ENCODE measurements around the gene TGFB1.
"Not testable (repeated sequence)": the region's sequence is repeated elsewhere in the genome, so short reads cannot be mapped to it uniquely, and the experiment has no call there.

The TGFB1 gene

GRCh38 chr19:41353466-41354342, at the start of gene TGFB1:
TGFB1 (minus strand) TSS chr19:41353922; CDS start chr19:41353044, 878 bp downstream.
- DNase-seq (ENCODE audit: low read depth): no peak

- no peak for DNase-seq (ENCODE audit: low read depth)
These were observed 48.3 kb upstream of the TGFB1 start for GRCh38 chr19:41402010-41402409.

DNA sequence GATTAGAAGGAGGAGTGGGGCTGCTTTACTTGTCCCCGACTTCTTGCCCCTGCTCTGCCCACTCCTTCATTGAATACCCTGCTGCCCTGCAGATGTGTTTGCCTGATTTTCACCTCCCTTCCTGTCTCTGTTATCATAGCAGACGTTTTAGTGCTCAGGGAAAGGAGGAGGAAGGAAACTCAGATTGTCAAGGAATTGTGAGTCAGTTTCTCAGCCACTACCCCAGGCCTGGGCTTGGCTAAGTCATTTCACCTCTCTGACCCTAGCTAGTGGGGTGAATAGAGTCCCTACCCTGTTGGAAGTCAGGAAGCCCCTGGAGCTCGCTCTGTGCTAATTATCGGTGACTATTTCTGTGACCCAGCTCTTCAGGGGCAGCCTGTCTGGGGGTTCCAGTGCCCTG, 47.8 kb upstream of the TGFB1 start:
- no peak for DNase-seq (ENCODE audit: low read depth)

- DNase-seq (ENCODE audit: low read depth): no peak
These were observed 45.8 kb upstream of the TGFB1 start for GRCh38 chr19:41399525-41399924.

DNA sequence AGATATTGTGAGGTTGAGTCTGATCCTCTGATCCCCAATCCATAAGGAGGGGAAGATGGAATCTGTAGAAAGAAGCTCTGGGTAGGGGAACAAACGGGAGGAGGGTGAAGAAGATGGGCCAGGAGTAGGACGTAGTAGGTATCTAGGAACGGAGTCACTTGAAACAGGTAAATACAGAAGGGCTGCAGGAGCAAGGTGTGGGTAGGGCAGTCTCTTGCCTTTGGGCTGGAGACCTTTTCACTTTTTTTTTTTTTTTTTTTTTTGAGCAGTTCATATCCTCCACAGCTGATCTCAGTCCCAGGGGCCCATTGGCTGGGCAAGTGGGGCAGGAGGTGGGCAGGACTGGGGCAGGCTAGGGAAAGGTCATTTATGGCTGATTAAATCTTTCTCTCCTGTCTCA, 45.4 kb upstream of the TGFB1 start:
- no peak for DNase-seq (ENCODE audit: low read depth)

GRCh38 chr19:41398598-41398997, 44.9 kb upstream of the TGFB1 start:
- DNase-seq (ENCODE audit: low read depth): no peak

GRCh38 chr19:41398050-41398418, 44.3 kb upstream of the TGFB1 start:
- no peak for DNase-seq (ENCODE audit: low read depth)

- DNase-seq (ENCODE audit: low read depth): peak; percentile 98
These were observed 43.6 kb upstream of the TGFB1 start, which contains the start of the genes BCKDHA and EXOSC5 for GRCh38 chr19:41397086-41398049. BCKDHA (plus strand) TSS chr19:41397818; CDS start chr19:41397828, 10 bp downstream. EXOSC5 (minus strand) TSS chr19:41397359; CDS start chr19:41397328, 31 bp downstream.

- DNase-seq (ENCODE audit: low read depth): no peak
These were observed 41.6 kb upstream of the TGFB1 start for GRCh38 chr19:41395355-41395754.

DNA sequence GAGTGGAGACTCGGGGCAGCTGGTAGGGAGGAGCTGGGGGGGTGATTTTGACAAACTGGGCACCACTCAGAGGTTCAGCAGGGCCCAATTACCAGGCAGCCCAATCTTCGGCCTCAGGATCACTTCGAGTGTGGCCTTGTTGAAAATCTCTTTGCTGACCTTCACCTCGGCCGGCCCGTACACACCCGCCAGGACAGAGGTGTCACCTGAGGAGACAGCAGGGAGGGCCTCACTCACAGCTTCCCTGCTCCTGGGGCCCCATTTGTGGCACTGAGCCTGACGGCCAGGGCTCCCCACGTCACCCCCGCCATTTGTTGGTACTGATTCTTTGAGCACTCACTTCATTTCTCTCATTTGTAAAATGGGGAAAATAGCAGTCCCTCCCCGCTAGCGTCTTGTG, 39.1 kb upstream of the TGFB1 start:
- DNase-seq (ENCODE audit: low read depth): no peak

DNA sequence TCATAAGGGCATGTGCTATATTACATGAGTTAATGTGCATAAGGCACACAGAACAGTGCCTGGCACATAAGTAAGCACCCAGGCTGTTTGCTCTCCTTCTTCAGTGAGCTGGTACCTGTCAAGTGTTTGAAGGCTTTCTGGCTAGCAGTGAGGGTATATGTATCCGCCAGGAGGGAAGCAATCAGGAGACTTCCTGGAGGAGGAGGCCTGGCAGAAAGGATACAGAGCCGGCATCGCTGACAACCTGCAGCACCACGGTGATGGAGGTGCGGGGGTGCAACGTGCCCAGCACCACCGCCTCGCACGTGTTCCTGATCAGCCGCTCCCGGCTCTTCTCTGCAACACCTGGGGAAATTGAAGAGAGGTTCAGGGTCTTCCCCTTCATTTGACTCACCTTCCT, 37.9 kb upstream of the TGFB1 start:
- DNase-seq (ENCODE audit: low read depth): no peak

GRCh38 chr19:41386442-41386841, 32.7 kb upstream of the TGFB1 start:
- no peak for DNase-seq (ENCODE audit: low read depth)

DNA sequence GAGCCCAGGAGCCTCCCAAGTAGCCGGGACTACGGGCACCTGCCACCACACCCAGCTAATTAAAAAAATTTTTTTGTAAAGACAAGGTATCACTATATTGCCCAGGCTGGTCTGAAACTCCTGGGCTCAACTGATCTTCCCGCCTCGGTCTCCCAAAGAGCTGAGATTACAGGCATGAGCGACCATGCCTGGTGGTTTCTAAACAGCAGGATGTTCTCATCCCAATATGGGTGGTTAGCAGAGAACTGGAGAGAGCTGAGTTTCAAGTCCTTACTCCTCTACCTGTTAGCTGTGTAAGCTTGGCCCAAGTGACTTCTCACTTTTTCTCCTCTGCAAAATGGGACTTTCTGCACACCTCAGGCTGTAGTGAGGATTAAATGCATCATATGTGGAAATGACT, 30.6 kb upstream of the TGFB1 start:
- DNase-seq (ENCODE audit: low read depth): no peak

DNA sequence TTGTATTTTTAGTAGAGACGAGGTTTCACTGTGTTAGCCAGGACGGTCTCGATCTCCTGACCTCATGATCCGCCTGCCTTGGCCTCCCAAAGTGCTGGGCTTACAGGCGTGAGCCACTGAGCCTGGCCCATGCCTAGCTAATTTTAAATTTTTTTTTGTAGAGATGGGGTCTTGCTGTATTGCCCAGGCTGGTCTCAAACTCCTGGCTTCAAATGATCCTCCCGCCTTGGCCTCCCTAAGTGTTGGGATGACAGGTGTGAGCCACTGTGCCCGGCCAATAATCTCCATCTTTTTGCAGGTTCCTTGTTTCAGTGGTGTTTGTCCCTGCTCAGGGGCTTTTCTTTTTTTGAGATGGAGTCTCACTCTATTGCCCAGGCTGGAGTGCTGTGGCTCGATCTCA, 27.8 kb upstream of the TGFB1 start:
- DNase-seq (ENCODE audit: low read depth): not testable (repeated sequence)

GRCh38 chr19:41377977-41378709, 24.4 kb upstream of the TGFB1 start:
- DNase-seq (ENCODE audit: low read depth): no peak

DNA sequence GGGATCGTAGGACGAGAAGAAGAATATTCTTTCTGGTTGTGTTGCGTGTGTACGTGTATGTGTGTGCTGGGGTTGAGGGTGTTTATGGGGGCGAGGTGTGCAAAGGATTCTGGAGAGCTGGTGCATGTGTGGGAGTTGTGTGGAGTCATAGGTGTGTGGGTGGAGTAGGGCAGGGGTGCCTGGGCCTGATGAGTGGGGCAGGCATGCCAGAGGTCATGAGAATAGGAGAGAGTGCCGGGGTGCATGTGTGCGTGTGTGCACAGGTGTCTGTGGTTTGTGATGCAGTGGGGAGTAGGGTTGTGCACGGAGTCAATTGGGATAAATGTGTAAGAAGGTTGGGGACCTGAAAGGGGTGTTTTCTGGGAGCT, 23.3 kb upstream of the TGFB1 start:
- no peak for DNase-seq (ENCODE audit: low read depth)

DNA sequence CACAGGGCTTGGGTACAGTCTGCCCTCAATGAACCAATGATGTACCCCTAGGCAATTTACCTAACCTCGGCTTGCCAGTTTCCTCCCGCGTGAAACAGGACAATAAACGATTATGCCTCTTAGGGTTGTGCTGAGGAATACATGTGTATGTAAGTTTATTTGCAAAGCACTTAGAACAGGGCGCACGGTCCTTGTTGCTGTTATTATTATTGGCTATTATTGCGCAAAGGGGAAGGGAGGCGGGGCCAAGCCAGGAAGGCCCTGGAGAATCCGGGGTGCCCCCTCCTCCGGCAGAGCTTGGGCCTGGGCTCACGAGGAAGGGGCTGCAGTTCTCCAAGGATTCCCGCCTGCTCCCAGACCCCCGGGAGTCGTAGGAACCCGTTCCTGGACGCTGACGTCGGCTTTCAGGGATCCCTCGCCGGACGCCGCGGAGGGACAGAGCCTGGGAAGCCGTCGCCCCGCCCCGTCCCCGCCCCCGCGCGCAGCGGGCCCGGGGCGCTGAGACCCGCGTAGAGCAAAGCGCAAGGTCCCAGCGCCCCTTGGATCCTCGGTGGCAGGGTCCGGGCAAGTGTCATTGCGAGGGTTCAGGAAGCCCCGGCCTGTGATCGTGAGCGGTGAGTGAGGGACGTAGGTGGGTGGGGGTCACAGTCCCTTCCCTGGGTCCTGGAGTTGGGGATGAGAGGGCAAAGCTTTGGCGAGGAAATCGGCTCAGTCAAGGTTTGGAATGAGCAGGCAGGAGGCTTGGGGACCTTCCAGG, 22.7 kb upstream of the TGFB1 start, which contains the start of gene TMEM91:
Gene TMEM91, plus strand, starts transcription at position 293 of the 757 bp plus-strand sequence. CDS start 1,777 bp downstream, outside the sequence.
- DNase-seq (ENCODE audit: low read depth): no peak

DNA sequence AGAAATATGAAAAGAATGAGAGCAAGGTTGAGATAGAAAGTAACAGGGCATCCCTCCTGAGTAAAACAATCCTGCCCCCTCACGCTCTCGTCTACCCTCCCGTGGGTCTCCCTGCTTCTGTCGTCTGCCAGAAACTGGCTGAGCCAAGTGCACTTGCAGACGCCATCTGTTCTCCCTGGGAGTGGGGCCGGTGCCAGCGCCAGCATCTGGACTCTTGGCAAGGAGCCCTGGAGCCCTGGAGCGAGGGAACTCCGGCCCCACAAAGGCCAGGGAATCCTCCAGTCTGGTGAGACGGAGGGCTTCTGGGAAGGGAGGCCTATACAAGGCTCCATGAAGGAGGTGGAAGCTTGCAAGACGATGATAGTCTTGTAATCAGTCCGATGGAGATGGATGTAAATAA, 20.3 kb upstream of the TGFB1 start:
- no peak for DNase-seq (ENCODE audit: low read depth)

DNA sequence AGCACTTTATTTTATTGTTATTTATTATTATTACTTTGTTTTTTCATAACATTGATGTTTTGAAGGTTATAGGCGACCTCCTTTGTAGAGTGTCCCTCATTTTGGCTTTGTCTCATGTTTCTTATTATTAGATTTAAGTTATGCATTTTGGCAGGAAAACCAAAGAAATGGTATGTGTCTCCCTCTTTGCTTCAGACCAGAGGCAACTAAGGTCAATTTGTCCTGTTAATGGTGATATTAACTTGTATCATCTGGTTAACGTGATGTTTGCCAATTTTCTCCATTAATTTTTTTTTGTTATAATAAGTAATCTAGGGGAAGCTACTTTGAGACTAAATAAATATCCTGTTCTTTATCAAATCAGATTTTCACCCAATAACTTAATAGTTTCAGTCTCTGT, 18.8 kb upstream of the TGFB1 start:
- DNase-seq (ENCODE audit: low read depth): no peak

GRCh38 chr19:41371541-41371940, 17.8 kb upstream of the TGFB1 start:
- no peak for DNase-seq (ENCODE audit: low read depth)

- DNase-seq (ENCODE audit: low read depth): not testable (repeated sequence)
These were observed 17.4 kb upstream of the TGFB1 start for GRCh38 chr19:41371119-41371518.
